ENCODE measurements around the gene MN1.
"Not testable (repeated sequence)": the region's sequence is repeated elsewhere in the genome, so short reads cannot be mapped to it uniquely, and the experiment has no call there.

DNA sequence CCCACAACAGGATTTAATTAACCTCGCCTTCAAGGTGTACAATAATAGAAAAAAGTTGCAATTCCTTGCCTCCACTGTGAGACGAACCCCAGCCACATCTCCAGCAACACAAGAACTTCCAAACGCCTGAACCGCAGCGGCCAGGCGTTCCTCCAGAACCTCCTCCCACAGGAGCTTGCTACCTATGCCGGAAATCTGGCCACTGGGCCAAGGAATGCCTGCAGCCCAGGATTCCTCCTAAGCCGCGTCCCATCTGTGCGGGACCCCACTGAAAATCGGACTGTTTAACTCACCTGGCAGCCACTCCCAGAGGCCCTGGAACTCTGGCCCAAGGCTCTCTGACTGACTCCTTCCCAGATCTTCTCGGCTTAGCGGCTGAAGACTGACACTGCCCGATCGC lies 57.5 kb downstream of the MN1 start:
- TF ChIP-seq, protein P1, sequence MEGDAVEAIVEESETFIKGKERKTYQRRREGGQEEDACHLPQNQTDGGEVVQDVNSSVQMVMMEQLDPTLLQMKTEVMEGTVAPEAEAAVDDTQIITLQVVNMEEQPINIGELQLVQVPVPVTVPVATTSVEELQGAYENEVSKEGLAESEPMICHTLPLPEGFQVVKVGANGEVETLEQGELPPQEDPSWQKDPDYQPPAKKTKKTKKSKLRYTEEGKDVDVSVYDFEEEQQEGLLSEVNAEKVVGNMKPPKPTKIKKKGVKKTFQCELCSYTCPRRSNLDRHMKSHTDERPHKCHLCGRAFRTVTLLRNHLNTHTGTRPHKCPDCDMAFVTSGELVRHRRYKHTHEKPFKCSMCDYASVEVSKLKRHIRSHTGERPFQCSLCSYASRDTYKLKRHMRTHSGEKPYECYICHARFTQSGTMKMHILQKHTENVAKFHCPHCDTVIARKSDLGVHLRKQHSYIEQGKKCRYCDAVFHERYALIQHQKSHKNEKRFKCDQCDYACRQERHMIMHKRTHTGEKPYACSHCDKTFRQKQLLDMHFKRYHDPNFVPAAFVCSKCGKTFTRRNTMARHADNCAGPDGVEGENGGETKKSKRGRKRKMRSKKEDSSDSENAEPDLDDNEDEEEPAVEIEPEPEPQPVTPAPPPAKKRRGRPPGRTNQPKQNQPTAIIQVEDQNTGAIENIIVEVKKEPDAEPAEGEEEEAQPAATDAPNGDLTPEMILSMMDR (IDR thresholded peaks at IDR 0.05), result not testable (repeated sequence)
- TF ChIP-seq POLR2A (IDR thresholded peaks at IDR 0.05), result not testable (repeated sequence)

Data from uterus (tissue), 2 donors.